KOPT-K1 (cell line): ENCODE measurements around the gene OMD.
"Not testable (repeated sequence)": the region's sequence is repeated elsewhere in the genome, so short reads cannot be mapped to it uniquely, and the experiment has no call there.

Experiments used
- H3K27ac ChIP-seq: fragments of 200-600 bp; sonication (generic); 2 replicates; pipeline ENCODE4 v1.5.1; 2016; ENCODE audit warnings: antibody characterized with exemption, mild to moderate bottlenecking, low read depth, low read length; ENCODE audit not compliant: poor library complexity, severe bottlenecking
- H3K36me3 ChIP-seq: fragments of 200-600 bp; sonication (generic); 2 replicates; pipeline ENCODE4 v1.5.1; 2017; ENCODE audit warnings: antibody characterized with exemption, mild to moderate bottlenecking, low read length, moderate library complexity; ENCODE audit not compliant: insufficient read depth
- H3K9me3 ChIP-seq: fragments of 200-600 bp; sonication (generic); 2 replicates; pipeline ENCODE4 v1.5.1; 2017; ENCODE audit warnings: antibody characterized with exemption, low read length, mild to moderate bottlenecking; ENCODE audit not compliant: insufficient read depth, poor library complexity, severe bottlenecking

The OMD gene

DNA sequence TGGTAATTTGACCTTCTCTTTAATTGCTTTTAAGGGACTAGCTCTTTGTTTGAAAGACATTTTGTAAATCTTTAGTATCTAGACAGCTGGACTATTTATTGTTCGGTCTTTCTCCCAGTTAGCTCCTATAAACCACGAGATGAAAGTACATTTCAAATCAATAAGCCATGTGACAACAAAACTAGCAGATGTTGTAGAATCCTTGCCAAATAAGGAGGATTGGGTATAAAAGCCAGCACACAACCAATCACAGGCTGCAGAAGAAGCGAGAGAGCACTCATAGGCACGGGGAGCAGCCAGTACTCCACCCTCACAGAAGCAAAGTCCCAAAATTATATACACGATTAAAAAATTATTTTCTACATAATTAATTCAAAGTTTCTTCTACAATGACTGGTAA is 8.1 kb upstream of the OMD start:
- H3K9me3 ChIP-seq: no peaks in the 10 kb centered on the region
- no peaks in the 10 kb centered on the region for H3K36me3 ChIP-seq
- H3K27ac ChIP-seq: no peak overlapping the region

DNA sequence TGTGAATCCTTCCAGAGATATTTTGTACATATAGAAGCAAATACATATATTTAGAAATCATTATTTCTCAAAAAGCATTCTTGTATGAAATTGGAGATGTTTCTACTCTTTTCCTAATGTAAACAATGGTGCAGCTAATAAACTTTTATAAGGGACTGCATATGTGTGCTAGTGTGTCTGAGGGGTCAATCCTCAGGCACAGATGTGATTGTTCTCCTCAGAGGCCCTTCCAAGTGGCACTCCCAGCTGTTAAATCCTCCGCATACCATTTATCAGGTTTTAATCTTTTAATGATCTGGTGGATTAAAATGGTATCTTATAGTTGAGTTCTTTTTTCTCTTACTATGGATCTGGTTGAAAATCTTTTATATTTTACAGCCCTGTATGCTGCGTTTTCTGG is 5.6 kb upstream of the OMD start:
- Histone ChIP-seq H3K9me3 (no peaks in the 10 kb centered on the region), H3K27ac (no peak overlapping the region), H3K36me3 (no peaks in the 10 kb centered on the region)

DNA sequence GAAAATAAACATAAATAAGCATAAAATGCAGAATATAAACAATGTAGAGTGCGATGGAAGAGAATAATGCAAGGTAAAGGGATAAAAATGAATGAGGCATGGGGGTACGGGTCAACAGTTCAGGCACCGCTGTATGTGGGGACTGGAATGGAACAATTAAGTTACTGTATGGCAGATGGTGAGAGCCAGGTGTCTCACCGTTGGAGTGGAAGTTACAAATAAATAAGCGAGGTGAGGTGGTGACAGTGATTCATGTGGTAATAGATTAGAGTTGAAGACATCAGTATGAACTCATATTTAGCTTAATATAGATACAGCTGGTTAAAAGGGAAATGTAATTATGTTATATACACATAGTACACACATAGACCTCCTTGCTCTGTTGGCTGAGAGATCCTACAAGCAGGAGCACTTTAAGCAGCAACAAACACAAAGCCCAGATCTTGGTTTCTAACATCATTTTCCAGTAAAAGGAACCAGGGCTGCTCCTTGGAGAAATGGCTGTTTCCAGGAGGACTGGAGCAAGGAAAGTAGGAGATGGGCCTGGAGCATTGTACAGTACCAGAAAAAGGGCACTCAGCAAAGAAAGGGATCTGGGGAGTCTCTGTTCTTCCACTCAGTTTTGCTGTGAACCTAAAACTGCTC is 2.4 kb upstream of the OMD start:
- H3K36me3 ChIP-seq: no peaks in the 10 kb centered on the region
- no peak overlapping the region for H3K27ac ChIP-seq
- H3K9me3 ChIP-seq: no peaks in the 10 kb centered on the region

DNA sequence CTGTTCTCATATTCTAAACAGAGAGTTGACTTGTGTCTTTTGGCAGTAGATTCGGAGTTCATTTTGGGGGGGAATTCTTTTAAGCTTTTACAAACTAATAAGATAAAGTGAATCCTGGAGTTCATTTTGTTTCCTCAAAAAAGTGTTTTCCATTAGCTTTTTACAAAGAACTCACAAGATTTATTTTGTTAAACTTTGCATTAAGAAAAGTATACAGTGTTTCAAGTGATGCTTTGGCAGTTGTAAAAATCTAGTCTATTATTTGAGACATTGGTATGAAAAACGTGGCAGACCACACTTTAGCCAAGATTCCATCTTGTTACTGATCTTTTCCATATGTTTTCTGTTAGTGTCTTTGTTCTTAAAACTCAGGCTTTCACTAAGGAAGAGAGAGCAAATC is 1.2 kb upstream of the OMD start:
- H3K9me3 ChIP-seq: no peaks in the 10 kb centered on the region
- no peak overlapping the region for H3K27ac ChIP-seq
- H3K36me3 ChIP-seq: no peaks in the 10 kb centered on the region

DNA sequence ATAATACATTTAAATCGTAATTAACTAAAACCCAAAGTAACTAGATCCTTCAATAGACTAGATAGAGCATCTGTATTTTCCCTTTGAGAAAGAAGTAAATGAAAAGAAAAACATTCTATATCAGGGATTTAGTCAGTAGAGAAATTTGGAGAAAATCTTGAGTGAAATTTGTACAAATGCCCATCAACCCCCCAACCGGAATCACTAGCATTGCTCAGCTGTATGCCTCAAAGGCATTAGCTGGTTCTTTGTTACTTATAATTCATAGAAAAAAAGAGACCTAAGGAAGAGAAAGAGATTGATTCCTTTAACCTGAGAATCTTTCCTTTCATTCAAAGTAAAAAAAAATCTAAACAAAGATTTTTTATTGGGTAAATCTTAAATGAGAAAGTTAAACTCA is 659 bp downstream of the OMD start:
- Histone ChIP-seq H3K36me3 (no peaks in the 10 kb centered on the region), H3K9me3 (no peaks in the 10 kb centered on the region), H3K27ac (no peak overlapping the region)

DNA sequence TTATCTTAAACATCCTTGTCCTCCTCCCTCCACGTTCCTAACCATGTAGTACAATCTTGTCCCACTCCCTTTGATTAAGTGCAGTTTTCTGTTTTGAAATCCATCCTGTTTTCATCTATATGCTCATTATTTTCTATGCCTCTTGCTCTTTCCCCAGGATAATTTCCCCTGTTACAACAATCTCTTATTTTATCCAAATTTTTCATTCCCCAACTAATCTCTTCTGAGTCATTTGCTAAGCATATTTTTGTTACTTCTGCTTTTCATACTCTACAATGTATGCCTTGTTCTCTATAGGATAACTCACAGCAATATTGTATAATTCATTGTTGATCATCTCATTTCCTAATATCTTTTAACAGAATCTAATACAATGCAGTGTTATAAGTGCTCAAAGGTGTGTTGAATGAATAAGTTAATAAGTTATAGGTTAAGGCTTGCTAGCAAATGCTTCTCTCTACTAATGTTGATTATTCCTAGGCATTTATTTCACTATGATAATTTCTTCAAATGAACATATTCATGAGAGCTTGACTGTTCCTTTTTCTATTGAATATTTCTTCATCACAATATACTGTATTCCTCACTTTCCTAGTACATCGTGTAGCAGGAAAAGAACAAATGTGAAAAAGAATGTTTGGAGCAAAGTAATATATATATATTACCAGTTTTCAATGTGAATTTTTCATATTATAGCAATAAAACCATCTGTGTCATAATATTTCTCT is 1.5 kb downstream of the OMD start:
- no peak overlapping the region for H3K27ac ChIP-seq
- no peaks in the 10 kb centered on the region for H3K9me3 ChIP-seq
- H3K36me3 ChIP-seq: no peaks in the 10 kb centered on the region

DNA sequence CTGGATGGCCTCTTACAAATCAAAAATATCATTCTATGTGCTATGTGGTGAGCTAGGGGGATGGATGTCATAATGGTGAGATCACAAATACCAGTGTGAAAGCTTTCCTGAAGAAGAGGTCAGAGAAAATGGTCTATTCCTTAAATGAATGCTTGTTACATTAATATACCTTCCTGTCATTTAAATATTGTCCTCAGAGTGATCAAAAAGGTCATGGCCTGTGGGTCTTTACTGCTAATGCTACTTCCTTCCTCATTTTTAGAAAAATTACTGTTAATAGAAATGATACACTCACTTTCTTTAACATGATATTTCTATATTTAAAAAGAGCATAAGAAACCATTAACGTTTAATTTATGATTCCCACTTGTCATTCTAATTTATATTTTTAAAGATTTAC is 9.7 kb downstream of the OMD start:
- Histone ChIP-seq H3K9me3 (no peaks in the 10 kb centered on the region), H3K27ac (no peak overlapping the region), H3K36me3 (peaks cover 4% of the 10 kb centered on the region; the same call in 1 of the 2 replicates)

DNA sequence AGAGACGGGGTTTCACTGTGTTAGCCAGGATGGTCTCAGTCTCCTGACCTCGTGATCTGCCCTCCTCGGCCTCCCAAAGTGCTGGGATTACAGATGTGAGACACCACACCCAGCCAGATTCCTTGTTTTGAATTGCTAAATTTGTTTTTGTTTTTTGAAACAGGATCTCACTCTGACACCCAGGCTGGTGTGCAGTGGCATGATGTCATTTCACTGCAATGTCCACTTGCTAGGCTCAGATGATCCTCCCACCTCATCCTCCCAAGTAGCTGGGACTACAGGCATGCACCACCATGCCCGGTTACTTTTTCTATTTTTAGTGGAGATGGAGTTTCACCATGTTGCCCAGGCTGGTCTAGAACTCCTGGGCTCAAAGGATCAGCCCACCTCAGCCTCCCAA is 13.1 kb downstream of the OMD start:
- not testable (repeated sequence) for H3K9me3 ChIP-seq, H3K27ac ChIP-seq, H3K36me3 ChIP-seq

DNA sequence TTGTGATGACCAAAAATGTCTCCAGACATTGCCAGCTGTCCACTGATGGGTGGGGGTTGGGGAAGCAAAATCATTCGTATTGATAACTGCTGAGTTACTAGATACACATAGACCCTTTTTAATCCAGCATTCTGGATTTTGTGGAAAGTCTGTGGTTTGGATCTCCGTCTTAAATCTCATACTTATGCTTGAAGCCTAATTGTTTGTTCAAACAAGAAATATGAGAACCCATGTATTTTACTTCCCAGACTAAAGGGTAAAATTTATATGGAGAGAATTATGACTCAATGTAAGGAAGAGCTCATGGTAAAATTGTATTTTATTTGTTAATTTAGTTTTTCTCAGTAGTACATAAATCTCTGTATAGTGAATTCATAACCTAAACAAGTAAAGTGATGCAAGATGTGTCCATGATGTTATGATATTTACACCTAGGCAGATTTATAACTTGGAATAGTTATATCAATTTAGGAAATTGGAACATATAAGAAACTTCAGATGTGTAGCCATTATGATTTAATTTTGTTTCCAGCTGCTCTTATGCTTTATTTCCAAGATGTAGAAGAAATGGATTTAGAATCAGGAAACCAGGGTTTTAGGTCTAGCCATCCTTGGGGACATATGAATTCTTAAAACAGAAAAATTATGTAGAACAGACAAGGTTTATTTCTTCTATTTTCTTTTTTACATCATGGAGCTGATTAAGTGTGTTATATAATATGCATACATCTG is 15.4 kb downstream of the OMD start:
- Histone ChIP-seq H3K27ac (no peak overlapping the region), H3K36me3 (peaks cover 4% of the 10 kb centered on the region; the same call in 1 of the 2 replicates), H3K9me3 (no peaks in the 10 kb centered on the region)

DNA sequence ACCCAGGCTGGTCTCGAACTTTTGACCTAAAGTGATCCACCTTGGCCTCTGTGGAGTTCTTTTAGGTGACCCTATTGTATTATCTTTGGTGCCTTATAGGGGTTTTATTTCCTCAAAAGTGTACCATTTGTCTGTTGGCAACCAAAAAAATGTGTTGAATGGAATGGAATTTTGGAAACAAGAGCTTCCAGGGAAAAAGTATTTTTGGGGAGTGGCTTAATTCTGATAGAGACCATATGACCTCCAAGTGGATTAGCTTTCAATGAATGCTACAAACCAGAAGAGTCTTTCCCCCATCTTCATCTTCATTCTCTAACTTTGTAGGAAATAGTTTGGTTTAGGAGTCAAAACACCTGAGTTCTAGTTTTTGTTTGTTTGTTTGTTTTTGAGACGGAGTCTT is 16.5 kb downstream of the OMD start:
- H3K27ac ChIP-seq: peak overlapping the region; percentile 90
- H3K9me3 ChIP-seq: no peaks in the 10 kb centered on the region
- H3K36me3 ChIP-seq: peaks cover 4% of the 10 kb centered on the region; the same call in 1 of the 2 replicates

DNA sequence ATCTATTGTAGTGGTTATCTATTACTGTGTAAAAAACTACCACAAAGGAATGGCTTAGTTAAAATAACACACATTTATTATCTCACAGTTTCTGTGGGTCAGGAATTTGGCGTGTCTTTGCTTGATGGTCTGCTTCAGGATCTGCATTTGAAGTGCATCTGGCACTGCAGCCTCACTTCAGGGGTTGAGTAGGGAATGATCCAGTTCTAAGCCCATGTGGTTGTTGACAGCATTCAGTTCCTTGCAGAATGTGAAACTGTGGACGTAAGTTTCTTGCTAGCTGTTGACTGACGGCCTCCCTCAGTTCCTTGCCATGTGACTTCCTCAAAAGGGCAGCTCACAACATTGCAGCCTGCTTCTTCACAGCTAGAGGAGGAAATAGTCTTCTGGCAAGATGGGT is 17.8 kb downstream of the OMD start:
- Histone ChIP-seq H3K9me3 (no peaks in the 10 kb centered on the region), H3K27ac (peak overlapping the region; percentile 90), H3K36me3 (no peaks in the 10 kb centered on the region)

DNA sequence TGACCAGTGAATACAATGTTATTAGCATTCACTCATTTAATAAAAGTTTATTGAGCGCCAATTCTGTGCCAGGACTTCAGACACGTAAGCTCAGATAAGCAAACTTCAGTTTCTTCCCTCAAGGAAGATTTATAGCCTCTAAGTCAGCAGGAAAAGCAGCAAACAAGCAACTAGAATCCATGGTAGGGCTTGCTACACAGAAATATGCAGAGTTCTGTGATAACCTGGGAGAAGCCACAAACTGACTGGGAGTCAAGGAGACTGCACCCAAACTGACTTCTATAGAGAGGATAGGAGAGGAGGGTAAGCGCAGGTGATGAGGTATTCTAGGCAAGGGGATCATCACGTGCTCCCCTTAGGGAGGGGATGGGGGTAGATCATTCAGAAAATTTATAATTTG is 18.5 kb downstream of the OMD start:
- no peaks in the 10 kb centered on the region for H3K36me3 ChIP-seq
- no peaks in the 10 kb centered on the region for H3K9me3 ChIP-seq
- peak overlapping the region; percentile 90 for H3K27ac ChIP-seq

DNA sequence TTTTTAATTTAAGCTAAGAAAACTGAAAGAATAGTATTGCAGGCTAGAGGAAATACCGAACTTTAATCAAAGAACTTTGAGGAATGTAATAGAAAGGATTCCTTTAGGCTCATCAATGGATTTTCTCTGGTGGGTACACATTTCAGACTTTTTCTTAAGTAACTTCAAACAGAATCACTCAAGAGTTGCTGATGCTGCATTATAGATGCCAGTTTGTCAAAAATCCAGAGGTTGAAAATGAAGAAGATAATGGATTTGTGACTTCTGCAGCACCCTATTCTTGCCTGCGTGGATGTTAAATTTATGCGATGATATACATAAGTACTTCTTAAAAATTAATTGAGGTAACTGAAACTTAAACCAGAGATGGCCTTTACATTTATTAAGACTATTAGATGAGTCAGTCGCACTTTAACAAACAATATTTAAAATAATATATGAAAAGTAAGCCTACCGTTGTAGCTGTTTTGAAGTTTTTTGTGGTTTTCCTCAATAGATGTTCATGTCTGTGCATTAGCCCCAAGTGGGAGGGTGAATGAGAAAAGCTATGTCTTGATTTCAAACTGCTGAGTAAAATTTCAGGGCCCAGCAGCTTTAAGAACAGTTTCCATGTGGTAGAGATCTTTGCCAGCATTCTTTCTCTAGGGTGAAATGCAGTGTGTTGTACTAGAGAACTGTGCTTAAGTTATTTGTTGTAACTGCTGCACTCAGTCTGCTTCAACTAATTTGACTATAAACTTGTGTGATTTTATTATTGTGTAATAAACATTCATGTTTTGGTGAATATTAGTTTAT is 20.0 kb downstream of the OMD start, which contains the start of gene OGN:
Gene OGN (minus strand): TSS at position 537 of the 795 bp plus-strand sequence. CDS start 1,171 bp downstream, outside the sequence.
- H3K9me3 ChIP-seq: no peaks in the 10 kb centered on the region
- H3K27ac ChIP-seq: peak within 1 kb of the TSS; percentile 90
- H3K36me3 ChIP-seq: no peaks in the 10 kb centered on the region

DNA sequence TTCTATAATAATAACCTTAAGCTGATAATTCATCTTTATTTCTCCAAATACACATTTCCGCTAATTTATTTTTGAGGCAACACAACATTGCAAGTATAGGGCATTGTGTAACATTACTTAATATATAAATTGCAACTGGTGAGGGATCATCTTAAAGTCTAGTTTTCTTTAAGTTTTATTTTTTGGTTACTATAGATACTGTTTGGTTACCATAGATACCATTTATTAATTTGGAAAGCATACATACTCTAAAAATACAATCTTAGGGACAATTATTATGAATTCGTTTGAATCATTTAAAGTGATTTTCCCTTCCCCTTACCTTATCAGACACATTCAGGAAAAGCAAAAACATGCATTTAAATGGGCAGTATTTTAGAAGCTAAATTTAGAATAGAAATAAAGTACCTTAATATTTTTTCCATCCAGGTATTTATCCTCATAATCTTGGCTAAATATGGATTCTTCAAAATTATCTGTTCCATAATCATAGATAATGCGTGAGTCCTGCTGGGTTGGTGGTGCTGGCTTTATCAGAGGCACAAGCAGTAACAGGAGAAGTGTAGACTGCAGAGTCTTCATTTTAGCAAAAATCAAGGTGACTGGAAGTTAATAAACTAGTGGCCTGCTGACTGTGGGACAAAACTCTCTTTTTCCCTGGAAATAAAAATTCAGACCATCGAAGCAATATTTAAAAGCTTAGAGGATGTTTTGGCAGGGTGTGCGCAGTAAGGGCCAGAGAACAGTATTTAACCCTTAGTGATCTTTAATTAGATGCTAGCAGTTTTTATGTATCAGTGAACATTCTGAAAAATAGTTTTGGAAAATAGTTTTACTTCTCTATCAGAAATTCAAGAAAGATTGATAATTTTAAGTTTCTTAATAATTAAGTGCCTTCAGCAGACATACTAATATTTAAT is 21.2 kb downstream of the OMD start:
- no peaks in the 10 kb centered on the region for H3K9me3 ChIP-seq
- peaks cover 7% of the 10 kb centered on the region for H3K36me3 ChIP-seq
- peak overlapping the region; percentile 90 for H3K27ac ChIP-seq
